ENCODE data around the gene RMND1. TPM values are rescaled to one million over a fixed set of nuclear protein-coding genes. Genes with fewer than 3 reads are reported as not detected.

RMND1 gene
- total RNA-seq, 1 experiment from 2014 or later, result 39.1 TPM

DNA sequence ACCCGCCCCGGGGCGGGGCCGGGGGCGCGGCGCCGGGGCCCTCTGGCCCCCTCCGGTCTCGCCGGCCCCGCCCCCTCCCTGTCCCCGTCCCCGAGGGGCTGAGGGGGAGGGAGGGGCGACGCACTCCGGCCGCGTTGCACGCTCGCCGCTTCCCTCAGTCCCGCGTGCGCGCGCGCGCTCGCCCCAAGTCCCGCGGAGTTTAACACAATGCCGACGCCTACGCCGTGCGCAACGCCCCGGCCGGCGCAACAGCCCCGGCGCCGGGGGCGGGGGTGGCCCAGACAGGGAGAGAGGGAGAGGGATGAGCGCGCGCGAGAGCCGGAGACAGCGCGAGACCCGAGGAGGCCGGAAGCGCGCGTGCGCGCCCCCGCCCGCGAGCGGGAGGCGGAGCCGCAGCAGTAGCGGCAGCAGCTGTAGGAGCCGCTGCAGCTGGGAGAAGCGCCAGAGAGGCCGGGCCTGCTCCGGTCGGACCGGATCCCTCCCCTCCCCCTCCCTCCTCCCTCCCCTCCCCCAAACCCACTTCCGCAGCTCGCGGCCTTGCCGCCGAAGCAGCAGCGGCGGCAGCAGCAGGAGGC, 61.6 kb downstream of the RMND1 start:
- peak overlapping the region; percentile 88 for H3K4me3 Mint-ChIP-seq (ENCODE audit: unreplicated experiment)
- peaks cover 1% of the 10 kb centered on the region; the same call in 1 of the 2 replicates for H3K36me3 ChIP-seq (ENCODE audit: control insufficient read depth, insufficient read depth, low read length)
- ChIA-PET POLR2A (interaction anchor here (0.6 to 1.0 kb wide), 3 partner anchors 460 to 851 kb away, joined by 3 to 8 read pairs (median 4); no protein-coding TSS in a partner anchor), CTCF (interaction anchor here (0.6 kb wide), 1 partner anchor 482 kb away, joined by 4 read pairs; no protein-coding TSS in a partner anchor)
- H3K36me3 Mint-ChIP-seq (ENCODE audit: insufficient read depth, unreplicated experiment), result peaks cover 16% of the 10 kb centered on the region
- BruUV-seq (replicated peaks), result no TSS peak
- no peaks in the 10 kb centered on the region for H3K9me3 ChIP-seq
- no peaks in the 10 kb centered on the region for H3K9me3 Mint-ChIP-seq (ENCODE audit: unreplicated experiment)
- no peaks in the 10 kb centered on the region for H3K27me3 Mint-ChIP-seq (ENCODE audit: insufficient read depth, unreplicated experiment)
- H3K4me1 Mint-ChIP-seq (ENCODE audit: low read depth, unreplicated experiment), result peaks cover 18% of the 10 kb centered on the region
- H3K4me1 ChIP-seq, result peaks cover 17% of the 10 kb centered on the region
- DNase-seq, result peak; percentile 97 to 98
- peak overlapping the region; percentile 91 for H3K27ac Mint-ChIP-seq (ENCODE audit: unreplicated experiment)
- intact Hi-C loops (cut with micrococcal nuclease; ENCODE audit: unreplicated experiment), result loop anchor here (2.0 kb wide), 1 partner anchor 62 kb away; the partner anchor contains the start of gene RMND1
- H3K27me3 ChIP-seq (replicated peaks; ENCODE audit: control insufficient read depth, insufficient read depth, low read length), result no peaks in the 10 kb centered on the region
- peak overlapping the region; percentile 72 for H3K4me3 ChIP-seq (ENCODE audit: low read depth, low read length)
- TF ChIP-seq, protein P1, sequence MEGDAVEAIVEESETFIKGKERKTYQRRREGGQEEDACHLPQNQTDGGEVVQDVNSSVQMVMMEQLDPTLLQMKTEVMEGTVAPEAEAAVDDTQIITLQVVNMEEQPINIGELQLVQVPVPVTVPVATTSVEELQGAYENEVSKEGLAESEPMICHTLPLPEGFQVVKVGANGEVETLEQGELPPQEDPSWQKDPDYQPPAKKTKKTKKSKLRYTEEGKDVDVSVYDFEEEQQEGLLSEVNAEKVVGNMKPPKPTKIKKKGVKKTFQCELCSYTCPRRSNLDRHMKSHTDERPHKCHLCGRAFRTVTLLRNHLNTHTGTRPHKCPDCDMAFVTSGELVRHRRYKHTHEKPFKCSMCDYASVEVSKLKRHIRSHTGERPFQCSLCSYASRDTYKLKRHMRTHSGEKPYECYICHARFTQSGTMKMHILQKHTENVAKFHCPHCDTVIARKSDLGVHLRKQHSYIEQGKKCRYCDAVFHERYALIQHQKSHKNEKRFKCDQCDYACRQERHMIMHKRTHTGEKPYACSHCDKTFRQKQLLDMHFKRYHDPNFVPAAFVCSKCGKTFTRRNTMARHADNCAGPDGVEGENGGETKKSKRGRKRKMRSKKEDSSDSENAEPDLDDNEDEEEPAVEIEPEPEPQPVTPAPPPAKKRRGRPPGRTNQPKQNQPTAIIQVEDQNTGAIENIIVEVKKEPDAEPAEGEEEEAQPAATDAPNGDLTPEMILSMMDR (IDR thresholded peaks at IDR 0.05; ENCODE audit: insufficient read depth in 1 of 2, low read depth in 1 of 2, low read length in 1 of 2, severe bottlenecking in 1 of 2, unreplicated experiment in 1 of 2), result no peak

DNA sequence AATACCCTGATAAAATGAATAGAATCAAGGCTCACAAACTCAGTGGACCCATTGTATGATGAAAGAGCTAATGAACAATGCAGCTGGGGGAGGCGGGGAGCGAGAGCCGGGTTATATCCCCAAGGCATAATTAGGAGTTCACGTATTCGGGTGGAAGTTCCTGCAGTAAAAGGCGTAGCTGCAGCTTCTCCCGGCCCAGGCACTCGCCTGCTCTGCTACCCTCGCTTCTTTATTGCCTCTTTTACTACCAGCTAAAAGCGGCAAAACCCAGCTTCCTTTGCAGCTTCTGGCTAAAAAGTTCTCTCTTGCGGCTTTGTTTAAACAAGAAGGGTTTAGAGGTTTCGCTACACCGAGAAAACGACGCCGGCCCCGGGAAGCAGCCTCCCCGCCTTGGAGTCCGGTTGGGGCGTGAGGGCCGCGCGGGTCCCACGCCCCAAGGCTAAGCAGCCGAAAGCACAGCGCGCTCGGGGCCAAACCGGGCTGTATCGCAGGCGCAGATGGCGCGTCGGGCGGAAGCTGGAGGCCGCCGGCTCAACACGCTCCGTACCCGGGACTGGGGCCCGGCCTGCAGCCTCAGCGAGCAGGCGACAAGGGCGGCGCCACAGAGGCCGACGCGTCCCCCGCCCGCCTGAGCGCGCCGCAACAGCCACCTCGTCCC, 62.2 kb downstream of the RMND1 start:
- ChIA-PET POLR2A (interaction anchor here (0.5 to 1.0 kb wide), 5 partner anchors 35 to 851 kb away, joined by 3 to 8 read pairs (median 5); no protein-coding TSS in a partner anchor), CTCF (interaction anchor here (0.7 kb wide), 1 partner anchor 17 kb away, joined by 4 read pairs; no protein-coding TSS in a partner anchor)
- DNase-seq, result peak; percentile 63 to 68
- intact Hi-C loops (cut with micrococcal nuclease; ENCODE audit: unreplicated experiment), result loop anchor here (2.0 kb wide), 1 partner anchor 63 kb away; the partner anchor contains the start of gene RMND1
- Mint-ChIP-seq H3K27ac (ENCODE audit: unreplicated experiment) (peak overlapping the region; percentile 91), H3K9me3 (ENCODE audit: unreplicated experiment) (no peaks in the 10 kb centered on the region), H3K4me1 (ENCODE audit: low read depth, unreplicated experiment) (peaks cover 18% of the 10 kb centered on the region), H3K27me3 (ENCODE audit: insufficient read depth, unreplicated experiment) (no peaks in the 10 kb centered on the region), H3K36me3 (ENCODE audit: insufficient read depth, unreplicated experiment) (peaks cover 16% of the 10 kb centered on the region), H3K4me3 (ENCODE audit: unreplicated experiment) (peak overlapping the region; percentile 88)
- TF ChIP-seq, protein P1 (IDR thresholded peaks at IDR 0.05; ENCODE audit: insufficient read depth in 1 of 2, low read depth in 1 of 2, low read length in 1 of 2, severe bottlenecking in 1 of 2, unreplicated experiment in 1 of 2), result no peak
- no peaks in the 10 kb centered on the region for H3K9me3 ChIP-seq
- H3K27me3 ChIP-seq (replicated peaks; ENCODE audit: control insufficient read depth, insufficient read depth, low read length), result no peaks in the 10 kb centered on the region
- no TSS peak for BruUV-seq (replicated peaks)
- H3K36me3 ChIP-seq (ENCODE audit: control insufficient read depth, insufficient read depth, low read length), result peaks cover 1% of the 10 kb centered on the region; the same call in 1 of the 2 replicates
- peaks cover 17% of the 10 kb centered on the region for H3K4me1 ChIP-seq
- H3K4me3 ChIP-seq (ENCODE audit: low read depth, low read length), result peak overlapping the region; percentile 72

DNA sequence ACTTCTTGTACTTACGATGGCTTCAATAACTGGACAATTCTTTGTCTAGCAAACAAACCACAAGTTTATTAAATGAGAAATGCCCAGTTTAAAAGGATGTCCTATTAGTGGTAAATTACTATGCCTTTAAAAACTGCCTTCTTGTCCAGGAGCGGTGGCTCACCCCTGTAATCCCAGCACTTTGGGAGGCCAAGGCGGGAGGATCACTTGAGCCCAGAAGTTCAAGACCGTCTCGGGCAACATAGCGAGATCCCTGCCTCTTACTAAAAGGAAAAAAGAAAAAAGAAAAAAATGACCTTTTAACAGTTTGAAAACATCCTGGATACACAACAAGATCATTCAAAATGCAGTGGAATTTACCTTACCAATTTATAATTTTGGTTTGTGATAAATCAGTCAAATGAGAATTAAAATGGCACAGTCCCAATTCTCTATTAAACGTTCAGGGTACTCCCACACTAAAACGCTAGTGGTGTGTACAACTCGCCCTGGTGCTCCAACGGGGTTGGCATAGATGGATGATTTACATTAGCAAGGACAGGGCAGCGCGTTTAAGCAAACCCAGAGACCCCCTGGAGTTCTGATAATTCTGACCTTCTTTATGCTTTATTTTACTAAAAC, 62.8 kb downstream of the RMND1 start:
- no peaks in the 10 kb centered on the region for H3K9me3 Mint-ChIP-seq (ENCODE audit: unreplicated experiment)
- DNase-seq, result no peak
- TSS peak; percentile 38 for BruUV-seq (replicated peaks)
- Histone ChIP-seq H3K4me1 (peaks cover 17% of the 10 kb centered on the region), H3K36me3 (ENCODE audit: control insufficient read depth, insufficient read depth, low read length) (peaks cover 1% of the 10 kb centered on the region; the same call in 1 of the 2 replicates), H3K4me3 (ENCODE audit: low read depth, low read length) (peak overlapping the region; percentile 72), H3K27me3 (replicated peaks; ENCODE audit: control insufficient read depth, insufficient read depth, low read length) (no peaks in the 10 kb centered on the region), H3K9me3 (no peaks in the 10 kb centered on the region)
- intact Hi-C loops (cut with micrococcal nuclease; ENCODE audit: unreplicated experiment), result no loop called here
- no peaks in the 10 kb centered on the region for H3K27me3 Mint-ChIP-seq (ENCODE audit: insufficient read depth, unreplicated experiment)
- peaks cover 16% of the 10 kb centered on the region for H3K36me3 Mint-ChIP-seq (ENCODE audit: insufficient read depth, unreplicated experiment)
- peak overlapping the region; percentile 88 for H3K4me3 Mint-ChIP-seq (ENCODE audit: unreplicated experiment)
- CTCF ChIA-PET, result interaction anchor here (0.7 kb wide), 1 partner anchor 17 kb away, joined by 4 read pairs; no protein-coding TSS in a partner anchor
- TF ChIP-seq, protein P1 (IDR thresholded peaks at IDR 0.05; ENCODE audit: insufficient read depth in 1 of 2, low read depth in 1 of 2, low read length in 1 of 2, severe bottlenecking in 1 of 2, unreplicated experiment in 1 of 2), result no peak
- peaks cover 18% of the 10 kb centered on the region for H3K4me1 Mint-ChIP-seq (ENCODE audit: low read depth, unreplicated experiment)
- peak overlapping the region; percentile 91 for H3K27ac Mint-ChIP-seq (ENCODE audit: unreplicated experiment)
- POLR2A ChIA-PET, result interaction anchor here (0.7 kb wide), 2 partner anchors 34 to 462 kb away, joined by 3 to 7 read pairs; no protein-coding TSS in a partner anchor

All from Caco-2 (cell line).